Measurements from ENCODE around the gene TANGO6.
"Not testable (repeated sequence)": the region's sequence is repeated elsewhere in the genome, so short reads cannot be mapped to it uniquely, and the experiment has no call there.

The TANGO6 gene

DNA sequence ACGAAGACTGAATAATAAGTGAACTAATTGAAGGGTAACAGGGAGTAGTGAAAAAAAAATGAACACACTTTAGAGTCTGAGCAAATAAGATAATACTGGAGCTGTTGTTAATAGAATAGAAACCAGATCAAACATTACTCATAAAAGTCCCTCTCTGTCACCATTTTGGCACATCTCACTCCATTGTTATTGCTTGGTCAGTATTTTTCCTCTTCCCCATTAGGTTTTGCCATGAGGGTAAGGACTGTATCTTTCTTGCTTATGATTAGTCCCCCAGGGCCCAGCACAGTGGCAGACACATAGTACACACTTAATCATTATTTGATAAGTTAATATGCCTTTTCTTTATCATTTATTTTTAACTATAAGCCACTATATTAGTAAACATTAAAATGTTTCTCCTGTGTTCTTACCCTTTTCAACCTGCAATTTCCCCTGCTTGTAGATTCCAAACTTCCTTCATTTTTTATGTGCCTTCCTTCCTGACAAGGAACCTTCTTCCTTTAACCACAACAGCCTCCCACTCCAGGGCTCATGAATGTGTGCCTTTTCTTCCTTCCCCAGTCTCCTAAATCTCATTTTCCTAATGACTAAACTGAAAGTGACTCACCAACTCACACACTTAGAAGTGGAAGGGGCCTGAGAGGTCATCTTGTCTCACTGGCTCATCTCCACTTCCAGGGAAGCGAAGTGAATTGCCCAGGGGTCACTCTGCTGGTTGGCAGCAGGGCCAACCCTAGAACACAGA lies 173.9 kb downstream of the TANGO6 start:
- DNase-seq: no peak

DNA sequence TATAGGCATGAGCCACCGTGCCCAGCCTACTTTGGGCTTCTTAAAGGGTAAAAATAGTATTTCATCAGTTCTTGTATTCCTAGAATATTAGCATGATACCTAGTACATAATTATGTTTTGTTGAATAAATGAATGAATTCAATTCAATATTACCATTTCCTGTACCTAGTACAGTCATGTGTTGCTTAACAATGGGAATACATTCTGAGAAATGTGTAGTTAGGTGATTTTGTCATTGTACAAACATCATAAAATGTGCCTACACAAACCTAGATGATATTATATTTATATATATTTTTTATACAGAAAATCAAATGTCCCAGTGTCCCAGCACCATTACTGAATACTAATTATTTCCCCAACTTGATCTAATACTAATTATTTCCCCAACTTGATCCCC lies 176.5 kb downstream of the TANGO6 start:
- DNase-seq: no peak

DNA sequence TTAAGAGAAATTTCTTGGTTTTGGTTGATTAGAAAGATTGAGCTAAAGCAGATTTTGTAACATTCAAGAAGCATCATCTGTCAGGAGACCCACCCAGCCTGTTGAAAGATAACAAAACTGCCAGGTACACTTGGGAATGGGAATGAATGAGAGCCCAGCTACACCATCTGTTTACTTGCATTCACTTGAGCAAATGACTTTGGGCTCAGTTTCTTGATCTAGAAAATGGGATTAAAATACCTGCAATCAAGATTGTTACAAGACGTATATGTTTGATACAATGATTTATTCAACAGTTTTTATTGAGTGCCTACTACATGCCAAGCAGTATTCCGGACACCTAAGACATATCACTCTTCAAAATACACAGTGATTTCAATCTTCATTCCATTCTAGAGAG lies 185.8 kb downstream of the TANGO6 start:
- no peak for DNase-seq

DNA sequence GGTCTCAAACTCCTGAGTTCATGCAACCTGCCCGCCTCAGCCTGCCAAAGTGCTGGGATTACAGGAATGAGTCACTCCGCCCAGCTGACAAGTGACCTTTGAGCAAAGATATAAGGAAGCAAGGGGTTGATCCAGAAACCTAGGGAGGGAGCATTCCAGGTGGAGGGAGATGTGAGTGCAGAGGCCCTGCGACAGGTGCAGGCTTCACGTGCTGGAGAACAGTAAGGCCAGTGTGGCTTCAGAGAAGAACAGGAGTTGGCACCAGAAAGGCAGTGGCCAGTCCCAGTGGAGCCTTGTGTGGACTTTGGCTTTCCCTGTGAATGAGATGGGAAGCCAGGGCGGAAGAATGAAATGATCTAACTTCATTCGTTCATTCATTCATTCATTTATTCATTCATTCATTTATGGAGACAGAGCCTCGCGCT lies 188.6 kb downstream of the TANGO6 start:
- no peak for DNase-seq

DNA sequence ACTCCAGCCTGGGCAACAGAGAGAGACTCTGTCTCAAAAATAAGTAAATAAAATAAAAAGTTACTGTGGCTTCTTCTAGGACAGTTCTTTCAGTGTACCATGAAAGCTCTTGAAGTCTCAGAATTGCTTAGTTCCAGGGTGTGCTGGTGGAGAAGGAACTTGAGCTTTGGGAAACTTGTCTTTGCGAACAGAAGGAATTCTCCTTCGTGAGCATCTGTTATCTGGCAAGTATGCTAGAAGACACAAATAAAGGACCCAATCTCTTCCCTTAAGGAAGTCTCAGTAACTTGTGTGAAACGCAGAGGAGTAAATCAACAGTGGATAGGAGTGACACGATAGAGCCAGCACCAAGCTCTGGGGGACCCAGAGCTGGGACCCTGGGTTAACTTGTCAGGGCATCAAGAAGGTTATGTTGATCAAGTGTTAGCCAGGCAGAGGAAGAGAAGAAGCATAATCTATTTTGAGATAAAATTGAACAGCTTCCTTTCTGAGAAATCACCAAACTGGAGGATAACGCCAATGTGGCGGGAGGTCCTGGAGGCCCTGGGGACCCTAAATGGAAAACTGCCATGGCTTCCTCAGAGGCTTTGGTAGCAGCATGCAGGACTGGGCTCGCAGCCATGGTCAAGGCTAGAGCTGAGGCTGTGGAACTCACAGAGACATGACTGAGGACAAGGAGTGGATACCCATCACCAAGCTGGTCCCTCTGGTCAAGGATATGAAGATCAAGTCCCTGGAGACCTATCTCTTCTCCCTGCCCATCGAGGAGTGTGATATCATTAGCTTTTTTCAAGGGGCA lies 190.0 kb downstream of the TANGO6 start:
- DNase-seq: no peak

DNA sequence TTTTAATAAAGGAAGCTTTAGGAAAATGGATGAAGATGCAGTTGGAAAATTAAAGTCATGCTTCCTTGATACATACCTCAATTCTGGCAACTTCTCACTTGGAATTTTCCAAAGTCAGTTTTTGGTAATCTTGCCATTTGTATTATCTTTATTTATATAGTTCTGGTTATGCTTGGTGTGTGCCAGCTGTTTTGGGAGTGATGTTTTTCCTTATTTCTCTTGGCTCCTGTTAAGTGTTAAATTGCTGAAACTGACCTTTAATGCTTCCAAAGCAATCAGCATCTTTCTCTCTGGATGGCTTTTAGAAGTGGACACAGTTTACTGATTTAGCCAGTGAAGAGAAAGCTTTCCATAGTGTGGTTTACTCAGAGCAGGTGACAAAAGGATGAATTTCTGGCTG lies 192.0 kb downstream of the TANGO6 start:
- DNase-seq: no peak

DNA sequence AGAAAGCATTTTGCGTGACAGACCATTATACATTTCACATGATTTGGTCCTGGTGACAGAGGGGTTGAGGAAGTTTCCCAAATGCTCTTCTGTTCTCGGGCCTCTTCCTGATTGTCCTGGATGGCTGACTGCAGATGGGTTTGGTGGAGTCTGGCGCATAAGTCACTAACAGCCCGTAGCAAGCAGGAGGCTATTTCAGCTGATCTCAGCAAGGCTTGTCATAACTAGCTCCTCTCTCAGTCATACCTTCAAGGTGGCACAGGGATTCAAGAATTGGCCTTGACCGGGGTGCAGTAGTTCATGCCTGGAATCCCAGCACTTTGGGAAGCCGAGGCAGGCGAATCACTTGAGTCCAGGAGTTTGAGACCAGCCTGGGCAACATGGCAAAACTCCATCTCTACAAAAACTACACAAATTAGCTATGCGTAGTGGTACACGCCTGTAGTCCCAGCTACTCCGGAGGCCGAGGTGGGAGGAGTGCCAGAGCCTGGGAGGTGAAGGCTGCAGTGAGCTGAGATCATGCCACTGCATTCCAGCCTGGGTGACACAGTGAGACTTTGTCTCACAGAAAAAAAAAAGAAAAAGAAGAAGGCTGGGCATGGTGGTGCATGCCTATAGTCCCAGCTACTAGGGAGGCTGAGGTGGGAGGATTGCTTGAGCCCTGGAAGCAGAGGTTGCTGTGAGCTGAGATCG lies 193.2 kb downstream of the TANGO6 start:
- no peak for DNase-seq

DNA sequence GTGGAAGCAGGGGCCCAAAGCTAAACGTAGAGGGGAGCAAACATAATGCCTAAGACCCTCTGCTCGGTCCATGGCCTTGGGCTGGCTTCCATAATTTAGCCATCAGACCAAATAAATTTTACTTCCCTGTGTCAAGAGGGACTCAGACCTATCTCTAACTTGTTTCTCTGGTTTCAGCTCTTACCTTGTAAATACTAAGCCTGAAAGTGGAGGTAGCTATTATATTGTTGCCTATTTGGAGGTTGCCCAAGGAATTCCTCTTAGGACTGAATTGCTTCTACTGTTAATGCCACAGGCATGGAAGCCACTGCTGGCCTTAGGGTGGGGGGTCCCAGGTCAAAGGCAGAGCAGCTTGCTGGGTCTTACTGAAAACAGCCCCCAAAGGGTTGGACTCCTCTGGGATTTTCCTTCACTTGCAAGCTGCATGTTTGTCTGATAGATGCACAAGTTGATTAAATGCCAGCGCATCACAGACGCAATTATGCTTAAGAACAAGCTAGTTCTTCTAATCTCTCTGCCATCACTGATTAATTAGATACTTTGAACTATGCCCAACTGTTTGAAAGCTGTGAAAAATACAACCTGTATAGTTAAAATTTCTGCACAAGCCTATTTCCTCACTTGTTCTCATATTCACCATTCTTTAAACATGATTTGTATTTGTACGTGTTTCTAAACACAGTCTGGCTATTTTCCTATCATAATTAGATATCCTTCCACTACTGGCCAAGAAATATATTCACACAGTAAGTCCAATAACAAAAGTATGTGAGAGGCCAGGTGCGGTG lies 194.2 kb downstream of the TANGO6 start:
- no peak for DNase-seq

DNA sequence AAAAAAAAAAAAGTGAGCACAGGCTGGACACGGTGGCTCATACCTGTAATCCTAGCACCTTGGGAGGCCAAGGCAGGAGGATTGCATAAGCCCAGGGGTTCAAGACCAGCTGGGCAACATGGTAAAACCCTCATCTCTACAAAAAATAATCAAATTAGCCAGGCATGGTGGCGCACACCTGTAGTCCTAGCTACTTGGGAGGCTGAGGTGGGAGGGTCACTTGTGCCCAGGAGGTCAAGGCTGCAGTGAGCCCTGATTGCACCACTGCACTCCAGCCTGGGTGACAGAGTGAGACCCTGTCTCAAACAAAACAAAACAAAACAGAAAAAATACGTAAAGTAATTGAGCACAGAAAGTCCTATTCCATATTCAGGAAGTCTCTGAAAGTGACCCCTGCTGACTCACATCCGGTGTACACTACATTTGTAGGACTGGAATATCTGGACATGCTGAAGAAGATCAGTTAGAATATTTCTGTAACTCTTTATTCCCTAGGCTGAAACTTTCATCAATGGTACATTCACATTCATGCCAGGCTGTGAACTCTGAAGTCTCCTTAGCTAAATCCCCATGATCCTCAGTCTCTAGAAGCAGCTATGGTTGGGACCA lies 196.1 kb downstream of the TANGO6 start:
- DNase-seq: no peak

DNA sequence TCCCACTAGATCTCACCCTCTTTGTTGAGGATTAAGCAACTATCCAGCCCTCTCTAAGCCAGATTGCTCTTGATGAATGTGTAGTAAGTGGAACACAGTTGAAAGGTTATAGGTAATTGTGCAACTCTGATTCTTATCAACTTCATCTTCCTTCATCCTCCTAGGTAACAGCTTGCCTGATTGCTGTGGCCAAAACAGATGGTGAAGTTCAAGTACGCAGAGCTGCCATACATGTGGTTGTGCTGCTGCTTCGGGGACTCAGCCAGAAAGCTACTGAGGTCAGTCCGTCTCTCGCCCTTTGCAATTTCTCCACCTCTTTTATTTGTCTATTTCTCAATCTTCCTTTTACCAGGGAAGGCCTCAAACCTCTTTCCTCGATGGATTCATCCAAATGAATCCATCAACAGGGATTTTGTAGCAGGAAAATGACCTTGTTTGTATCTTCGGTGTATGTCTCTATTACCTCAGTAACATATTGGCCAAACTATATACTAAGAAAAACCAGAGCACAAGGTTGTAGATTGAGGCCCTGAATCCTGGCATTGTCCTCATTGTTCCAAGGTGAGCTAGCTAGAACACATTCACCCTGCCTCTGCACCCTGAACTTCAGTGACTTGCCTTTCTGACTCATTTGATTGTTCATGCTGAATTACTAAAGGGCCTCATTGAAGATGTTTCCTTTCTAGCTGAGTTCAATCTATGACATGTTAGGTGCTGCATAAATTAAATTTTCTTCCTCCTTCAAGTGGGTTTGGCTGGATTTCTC lies 197.0 kb downstream of the TANGO6 start:
- DNase-seq: no peak

DNA sequence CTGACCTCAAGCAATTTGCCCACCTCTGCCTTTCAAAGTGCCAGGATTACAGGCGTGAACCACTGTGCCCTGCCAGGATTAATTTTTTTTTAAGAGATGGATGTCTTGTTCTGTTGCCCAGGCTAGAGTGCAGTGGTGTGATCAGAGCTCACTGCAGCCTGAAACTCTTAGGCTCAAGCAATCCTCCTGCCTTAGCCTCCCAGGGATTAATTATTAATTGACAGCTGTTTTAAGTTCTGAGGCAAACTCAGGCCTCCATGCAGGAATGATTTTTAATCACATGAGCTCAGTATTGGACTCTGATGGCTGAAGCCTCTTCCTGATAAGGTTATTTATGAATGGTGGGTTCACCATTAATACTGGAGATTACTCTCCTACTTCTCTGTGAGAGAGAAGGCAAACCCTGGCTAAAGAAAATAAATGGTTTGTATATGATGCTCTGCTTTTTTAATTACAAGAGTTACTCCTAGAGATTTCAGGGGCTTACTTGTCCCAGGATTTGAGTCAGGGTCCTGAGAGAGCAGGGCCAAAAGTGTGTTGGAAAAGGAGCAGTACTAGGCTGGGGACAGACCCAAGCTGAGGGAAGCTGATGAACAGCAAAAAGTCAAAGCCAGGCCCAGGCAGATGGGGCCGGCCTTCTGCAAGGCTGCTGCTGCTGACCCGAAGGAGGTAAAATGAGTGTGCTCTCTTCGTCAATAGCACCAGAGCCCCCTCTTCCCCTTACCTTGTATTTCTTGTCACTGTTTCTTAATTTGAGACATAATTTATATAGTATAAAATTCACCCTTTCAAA lies 205.2 kb downstream of the TANGO6 start:
- DNase-seq: no peak

DNA sequence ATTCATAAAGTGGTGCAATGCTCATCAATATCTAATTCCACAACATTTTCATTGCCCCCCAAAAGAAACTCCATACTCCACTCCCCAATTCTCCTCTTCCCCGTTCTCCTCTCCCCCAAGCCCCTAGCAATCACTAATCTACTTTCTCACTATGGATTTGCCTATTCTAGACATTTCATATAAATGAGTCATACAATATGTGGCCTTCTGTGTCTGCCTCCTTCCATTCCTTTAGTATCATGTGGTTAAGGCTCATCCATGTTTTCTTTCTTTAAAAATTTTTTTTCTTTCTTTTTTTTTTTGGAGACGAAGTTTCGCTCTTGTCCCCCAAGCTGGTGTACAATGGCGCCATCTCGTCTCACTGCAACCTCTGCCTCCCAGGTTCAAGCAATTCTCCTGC lies 205.8 kb downstream of the TANGO6 start:
- no peak for DNase-seq

DNA sequence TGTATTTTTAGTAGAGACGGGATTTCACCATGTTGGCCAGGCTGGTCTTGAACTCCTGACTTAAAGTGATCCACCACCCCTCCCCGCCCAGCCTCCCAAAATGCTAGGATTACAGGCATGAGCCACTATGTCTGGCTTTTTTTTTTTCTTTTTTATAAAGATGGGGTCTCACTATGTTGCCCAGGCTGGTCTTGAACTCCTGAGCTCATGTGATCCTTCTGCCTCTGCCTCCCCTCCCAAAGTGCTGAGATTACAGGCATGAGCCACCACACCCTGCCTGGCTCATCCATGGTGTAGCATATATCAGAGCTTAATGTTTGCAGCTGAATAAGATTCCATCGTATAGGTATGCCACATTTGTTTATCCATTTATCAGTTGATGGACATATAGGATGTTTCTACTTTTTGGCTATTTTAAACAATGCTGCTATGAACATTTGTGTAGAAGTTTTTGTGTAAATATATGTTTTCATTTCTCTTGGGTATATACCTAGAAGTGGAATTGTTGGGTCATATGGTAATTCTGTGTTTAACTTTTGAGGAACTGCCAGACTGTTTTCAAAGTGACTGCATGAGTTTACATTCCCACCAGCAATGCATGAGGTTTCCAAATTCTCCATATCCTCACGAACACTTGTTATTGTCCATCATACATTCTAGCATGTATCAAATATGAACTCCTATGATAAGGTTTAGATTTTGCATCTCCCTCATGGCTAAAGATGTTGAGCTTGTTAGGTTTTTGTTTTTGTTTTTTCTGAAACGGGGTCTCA lies 206.5 kb downstream of the TANGO6 start:
- no peak for DNase-seq

DNA sequence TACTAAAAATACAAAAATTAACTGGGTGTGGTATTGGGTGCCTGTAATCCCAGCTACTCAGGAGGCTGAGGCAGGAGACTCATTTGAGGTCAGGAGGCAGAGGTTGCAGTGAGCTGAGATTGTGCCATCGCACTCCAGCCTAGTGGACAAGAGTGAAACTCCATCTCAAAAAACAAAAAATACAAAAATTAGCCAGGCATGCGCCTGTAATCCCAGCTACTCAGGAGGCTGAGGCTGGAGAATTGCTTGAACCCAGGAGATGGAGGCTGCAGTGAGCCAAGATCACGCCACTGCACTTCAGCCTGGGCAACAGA lies 208.1 kb downstream of the TANGO6 start:
- not testable (repeated sequence) for DNase-seq

DNA sequence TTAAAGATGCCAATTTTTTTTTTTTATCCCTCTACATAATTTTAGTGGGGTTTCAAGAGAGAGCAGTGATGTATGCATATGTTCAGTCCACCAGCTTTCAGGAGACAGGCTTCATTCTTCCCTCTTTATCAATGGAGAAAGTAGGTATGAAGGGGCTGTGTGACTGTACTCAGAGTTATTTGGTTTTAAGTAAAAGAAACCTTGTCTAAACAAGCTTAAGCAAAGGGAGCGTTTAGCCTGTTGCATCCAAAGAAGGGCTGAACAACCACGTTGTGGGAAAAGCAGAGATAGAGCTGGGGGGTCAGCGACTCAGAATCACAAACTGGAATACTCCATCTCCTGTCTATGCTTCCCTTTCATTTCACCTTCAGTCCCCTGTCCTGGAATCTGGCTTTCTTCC lies 211.7 kb downstream of the TANGO6 start:
- no peak for DNase-seq

DNA sequence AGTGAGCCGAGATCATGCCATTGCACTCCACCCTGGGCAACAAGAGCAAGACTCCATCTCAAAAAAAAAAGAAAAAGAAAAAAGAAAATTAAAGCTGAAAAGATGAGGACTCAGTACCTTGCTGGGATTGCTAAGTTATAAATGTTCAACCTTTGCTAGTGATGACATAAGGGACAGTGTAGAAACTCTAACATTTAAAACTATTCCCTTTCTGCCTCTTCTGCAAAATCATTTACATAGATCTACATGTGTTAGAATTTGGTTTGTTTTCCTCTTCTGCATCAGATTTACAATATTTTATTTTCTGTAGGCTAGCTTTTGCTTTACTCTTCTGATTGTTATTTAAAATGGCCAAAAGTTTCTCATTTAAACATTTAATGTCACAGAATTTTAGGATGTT lies 212.6 kb downstream of the TANGO6 start:
- no peak for DNase-seq

DNA sequence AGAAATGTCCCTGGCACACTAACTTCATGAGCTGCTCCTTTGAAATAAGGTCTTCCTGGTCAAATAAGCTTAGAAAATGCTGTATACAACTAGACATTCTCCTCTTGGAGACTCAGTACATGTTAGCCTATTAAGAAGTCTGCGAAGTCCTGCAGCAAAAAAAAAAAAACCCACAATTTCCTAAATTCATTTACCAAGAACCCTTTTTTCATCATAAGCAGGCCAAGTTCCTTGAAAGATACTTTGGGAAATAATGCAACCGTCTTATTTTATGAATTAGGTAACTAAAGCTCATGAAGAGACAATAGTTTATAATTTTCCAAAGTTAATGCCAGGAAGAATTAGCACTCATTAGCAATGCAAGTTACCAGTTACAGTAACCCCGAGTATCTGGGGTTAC lies 213.1 kb downstream of the TANGO6 start:
- DNase-seq: peak; percentile 13

DNA sequence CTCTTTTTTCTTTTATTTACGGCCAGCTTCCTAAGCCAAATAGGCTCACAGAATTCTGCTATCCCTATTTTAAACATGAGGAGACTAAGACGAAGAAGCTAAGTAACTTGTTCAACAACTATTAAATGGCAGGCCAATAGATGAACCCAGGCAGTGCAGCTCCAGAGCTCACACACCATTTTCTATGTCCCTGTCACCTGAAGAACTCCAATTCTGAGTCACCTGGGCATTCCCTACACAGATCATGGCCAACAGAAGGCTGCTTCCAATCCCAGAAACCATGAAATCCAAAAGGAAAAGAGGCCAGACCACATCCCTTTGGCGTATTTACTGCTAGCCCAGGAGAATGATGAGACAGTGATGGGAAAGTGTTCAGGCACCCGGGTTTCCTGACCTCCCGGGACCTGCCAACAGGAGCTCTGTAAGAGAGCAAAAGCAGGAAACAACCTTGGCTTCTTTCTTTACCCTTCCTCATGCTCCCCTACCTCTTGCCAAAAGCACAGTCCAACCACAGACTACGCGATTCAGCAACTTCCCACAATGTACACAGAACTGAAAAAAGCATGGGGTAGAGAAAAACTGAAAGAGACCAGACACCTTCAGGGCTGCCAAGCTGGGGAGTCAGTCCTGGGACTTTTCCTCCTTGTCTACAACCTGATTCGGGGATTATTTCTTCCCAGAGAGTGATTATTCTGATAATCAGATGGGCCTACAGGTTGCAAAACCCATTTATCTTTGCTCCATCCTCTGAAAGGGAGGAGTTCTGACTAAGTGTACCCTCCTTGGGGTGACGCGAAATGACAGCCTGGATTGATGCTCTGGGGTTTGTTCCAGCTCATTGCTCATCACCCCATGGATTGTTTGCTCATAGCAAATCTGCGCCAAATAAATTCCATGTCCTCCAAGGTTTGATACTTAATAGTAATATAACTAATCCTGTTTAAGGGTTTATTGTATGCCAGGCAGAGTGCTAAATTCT lies 214.4 kb downstream of the TANGO6 start:
- peak; percentile 38 for DNase-seq

DNA sequence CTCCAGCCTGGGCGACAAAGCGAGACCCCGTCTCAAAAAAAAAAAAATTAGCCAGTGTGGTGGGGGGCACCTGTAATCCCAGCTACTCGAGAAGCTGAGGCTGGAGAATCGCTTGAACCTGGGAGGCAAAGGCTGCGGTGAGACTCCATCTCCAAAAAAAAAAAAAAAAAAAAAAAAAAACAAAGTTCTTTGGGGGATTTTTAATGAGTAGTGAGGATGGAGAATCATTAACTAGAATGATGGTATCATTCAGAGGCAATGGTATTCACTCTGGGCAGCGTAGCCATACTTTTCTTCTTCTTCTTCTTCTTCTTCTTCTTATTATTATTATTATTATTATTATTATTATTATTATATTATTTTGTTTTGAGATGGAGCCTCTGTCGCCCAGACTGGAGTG lies 220.2 kb downstream of the TANGO6 start:
- DNase-seq: not testable (repeated sequence)
